DOHH2 (cell line): Measurements from ENCODE around the gene UBE2QL1.

Experiments
- H3F3A ChIP-seq: fragments of 200-600 bp; sonication (generic), shearing (Covaris generic); 2 replicates; pipeline ENCODE4 v1.6.0; 2016; ENCODE audit warnings: antibody characterized with exemption, mild to moderate bottlenecking; ENCODE audit not compliant: control insufficient read depth, insufficient read depth
- H3K27ac ChIP-seq: fragments of 200-600 bp; sonication (generic); 2 replicates; pipeline ENCODE4 v1.5.1; 2014; ENCODE audit warnings: low read depth, mild to moderate bottlenecking, low read length, moderate library complexity
- H3K27me3 ChIP-seq: fragments of 200-600 bp; sonication (generic); 2 replicates; pipeline ENCODE4 v1.6.1; 2014; ENCODE audit warnings: mild to moderate bottlenecking, low read length, mixed read lengths; ENCODE audit not compliant: control insufficient read depth
- H3K36me3 ChIP-seq: fragments of 200-600 bp; sonication (generic); 2 replicates; pipeline ENCODE4 v1.6.1; 2014; ENCODE audit warnings: mild to moderate bottlenecking, low read length, moderate library complexity, mixed read lengths; ENCODE audit not compliant: control insufficient read depth
- H3K4me1 ChIP-seq: fragments of 200-600 bp; sonication (generic); 2 replicates; pipeline ENCODE4 v1.6.1; 2014; ENCODE audit warnings: mild to moderate bottlenecking, low read length, mixed read lengths; ENCODE audit not compliant: control insufficient read depth
- H3K4me2 ChIP-seq: fragments of 200-600 bp; sonication (generic); 2 replicates; pipeline ENCODE4 v1.6.0; 2014; ENCODE audit warnings: mild to moderate bottlenecking, low read length, moderate library complexity
- H3K4me3 ChIP-seq: fragments of 200-600 bp; sonication (generic); 2 replicates; pipeline ENCODE4 v1.5.1; 2014; ENCODE audit warnings: mild to moderate bottlenecking, low read length, mixed read lengths
- H3K79me2 ChIP-seq: fragments of 200-600 bp; sonication (generic); 2 replicates; pipeline ENCODE4 v1.6.1; 2014; ENCODE audit warnings: mild to moderate bottlenecking, low read length, mixed read lengths; ENCODE audit not compliant: control insufficient read depth
- H3K9me2 ChIP-seq: fragments of 200-600 bp; sonication (generic); replicated peaks from 2 replicates; pipeline ENCODE4 v1.6.1; 2014; ENCODE audit warnings: mild to moderate bottlenecking, low read length, mixed read lengths; ENCODE audit not compliant: control insufficient read depth
- H3K9me3 ChIP-seq: fragments of 200-600 bp; sonication (generic); 2 replicates; pipeline ENCODE4 v1.6.1; 2014; ENCODE audit warnings: antibody characterized with exemption, low read length, mixed read lengths; ENCODE audit not compliant: control insufficient read depth, insufficient read depth
- H4K20me1 ChIP-seq: fragments of 200-600 bp; sonication (generic); 2 replicates; pipeline ENCODE4 v1.6.0; 2014; ENCODE audit warnings: low read depth, mild to moderate bottlenecking, antibody characterized with exemption, low read length, moderate library complexity; ENCODE audit not compliant: control insufficient read depth, insufficient read depth
- CTCF ChIP-seq: fragments of 200-600 bp; sonication (generic); IDR thresholded peaks from one replicate; pipeline ENCODE4 v1.5.1; 2014; ENCODE audit warnings: antibody characterized with exemption, mild to moderate bottlenecking, low read depth, low read length; ENCODE audit not compliant: poor library complexity, severe bottlenecking
- EZH2phosphoT487 ChIP-seq: fragments of 200-600 bp; sonication (generic); IDR thresholded peaks from 2 replicates; pipeline ENCODE4 v1.6.1; 2017; ENCODE audit warnings: borderline replicate concordance, mild to moderate bottlenecking, antibody characterized with exemption, low read length, moderate library complexity, mixed read lengths

The UBE2QL1 gene

GRCh38 chr5:6434731-6435130 lies 13.9 kb upstream of the UBE2QL1 start:
- TF ChIP-seq CTCF (no peak), EZH2phosphoT487 (no peak)
- no peaks in the 10 kb centered on the region for H4K20me1 ChIP-seq
- no peak overlapping the region for H3K27ac ChIP-seq
- no peaks in the 10 kb centered on the region for H3F3A ChIP-seq
- no peaks in the 10 kb centered on the region for H3K79me2 ChIP-seq
- H3K9me3 ChIP-seq = no peaks in the 10 kb centered on the region
- H3K27me3 ChIP-seq = no peaks in the 10 kb centered on the region
- no peaks in the 10 kb centered on the region for H3K4me1 ChIP-seq
- H3K36me3 ChIP-seq = no peaks in the 10 kb centered on the region
- no peaks in the 10 kb centered on the region for H3K9me2 ChIP-seq
- H3K4me3 ChIP-seq = no peak overlapping the region
- H3K4me2 ChIP-seq = no peak overlapping the region

- no peaks in the 10 kb centered on the region for H3K9me2 ChIP-seq
- TF ChIP-seq EZH2phosphoT487 (no peak), CTCF (no peak)
- H3K9me3 ChIP-seq = no peaks in the 10 kb centered on the region
- H3K27me3 ChIP-seq = no peaks in the 10 kb centered on the region
- H3K4me1 ChIP-seq = no peaks in the 10 kb centered on the region
- H3K27ac ChIP-seq = no peak overlapping the region
- no peak overlapping the region for H3K4me3 ChIP-seq
- H4K20me1 ChIP-seq = no peaks in the 10 kb centered on the region
- H3F3A ChIP-seq = no peaks in the 10 kb centered on the region
- no peaks in the 10 kb centered on the region for H3K36me3 ChIP-seq
- H3K79me2 ChIP-seq = no peaks in the 10 kb centered on the region
- H3K4me2 ChIP-seq = no peak overlapping the region
These were observed 13.3 kb upstream of the UBE2QL1 start for GRCh38 chr5:6435356-6435755.

GRCh38 chr5:6436715-6437331 lies 11.8 kb upstream of the UBE2QL1 start:
- Histone ChIP-seq H3K9me2 (no peaks in the 10 kb centered on the region), H3K36me3 (no peaks in the 10 kb centered on the region), H3K9me3 (no peaks in the 10 kb centered on the region), H4K20me1 (no peaks in the 10 kb centered on the region), H3K4me2 (no peak overlapping the region), H3K27me3 (no peaks in the 10 kb centered on the region), H3K27ac (no peak overlapping the region), H3K4me3 (no peak overlapping the region), H3F3A (no peaks in the 10 kb centered on the region), H3K79me2 (no peaks in the 10 kb centered on the region), H3K4me1 (no peaks in the 10 kb centered on the region)
- TF ChIP-seq EZH2phosphoT487 = no peak
- TF ChIP-seq CTCF = no peak
